Activated CD4-positive, alpha-beta T cell treated with anti-CD3 and anti-CD28 coated beads, Interleukin-2, Interleukin-6, amounts not matched to agents 100 ng/mL and 50 ng/mL, durations not matched to agents 16 hours and 8 hours (primary cell): ENCODE results near the gene AKAP4.

ENCODE experiments used
- DNase-seq: peaks from one replicate; pipeline ENCODE4 v3.0.0-alpha.2; 2020

The AKAP4 gene

GRCh38 chrX:50200907-50201306 lies at the start of gene AKAP4:
Gene AKAP4, minus strand, starts transcription at chrX:50201007. Its CDS starts 118 bp downstream, at chrX:50200889.
- DNase-seq = no peak

- peak; percentile 23 for DNase-seq
These were observed 10.7 kb upstream of the AKAP4 start for GRCh38 chrX:50211510-50211909.

GRCh38 chrX:50206753-50207152 lies 5.9 kb upstream of the AKAP4 start:
- DNase-seq = no peak

- peak; percentile 77 for DNase-seq
These were observed 3.6 kb upstream of the AKAP4 start, which contains the start of gene CCNB3 for GRCh38 chrX:50204364-50204899. Gene CCNB3, plus strand, starts transcription at chrX:50204765. Its CDS starts 80,399 bp downstream, at chrX:50285164.

GRCh38 chrX:50202539-50202938 lies 1.7 kb upstream of the AKAP4 start:
- DNase-seq = no peak

- DNase-seq = no peak
These were observed 2.5 kb downstream of the AKAP4 start for GRCh38 chrX:50198348-50198747.

GRCh38 chrX:50188859-50189600 lies 11.8 kb downstream of the AKAP4 start:
- DNase-seq = no peak

GRCh38 chrX:50183891-50184290 lies 16.9 kb downstream of the AKAP4 start:
- no peak for DNase-seq

GRCh38 chrX:50180073-50180940 lies 20.5 kb downstream of the AKAP4 start:
- DNase-seq = no peak

- DNase-seq = no peak
These were observed 31.1 kb downstream of the AKAP4 start for GRCh38 chrX:50169717-50170116.

- DNase-seq = peak; percentile 16
These were observed 32.5 kb downstream of the AKAP4 start for GRCh38 chrX:50168241-50168687.

GRCh38 chrX:50167366-50167765 lies 33.4 kb downstream of the AKAP4 start:
- no peak for DNase-seq

- no peak for DNase-seq
These were observed 35.1 kb downstream of the AKAP4 start for GRCh38 chrX:50165727-50166126.

GRCh38 chrX:50161127-50161526 lies 39.7 kb downstream of the AKAP4 start:
- peak; percentile 28 for DNase-seq

GRCh38 chrX:50158593-50158992 lies 42.2 kb downstream of the AKAP4 start:
- DNase-seq = no peak

- DNase-seq = no peak
These were observed 43.2 kb downstream of the AKAP4 start for GRCh38 chrX:50157545-50158135.

GRCh38 chrX:50154429-50154828 lies 46.4 kb downstream of the AKAP4 start:
- no peak for DNase-seq

GRCh38 chrX:50152456-50152855 lies 48.4 kb downstream of the AKAP4 start:
- DNase-seq = no peak

GRCh38 chrX:50147972-50148371 lies 52.8 kb downstream of the AKAP4 start:
- DNase-seq = no peak
